HG02763 (cell line): Measurements from ENCODE around the gene NCKAP1.
"Not testable (repeated sequence)": the region's sequence is repeated elsewhere in the genome, so short reads cannot be mapped to it uniquely, and the experiment has no call there.

Experiments used
- ATAC-seq: cut with Tn5 transposase; IDR thresholded peaks from one replicate; pipeline ENCODE4 v1.9.1; 2021; ENCODE audit warnings: mild to moderate bottlenecking, moderate library complexity; ENCODE audit not compliant: unreplicated experiment

The NCKAP1 gene

DNA sequence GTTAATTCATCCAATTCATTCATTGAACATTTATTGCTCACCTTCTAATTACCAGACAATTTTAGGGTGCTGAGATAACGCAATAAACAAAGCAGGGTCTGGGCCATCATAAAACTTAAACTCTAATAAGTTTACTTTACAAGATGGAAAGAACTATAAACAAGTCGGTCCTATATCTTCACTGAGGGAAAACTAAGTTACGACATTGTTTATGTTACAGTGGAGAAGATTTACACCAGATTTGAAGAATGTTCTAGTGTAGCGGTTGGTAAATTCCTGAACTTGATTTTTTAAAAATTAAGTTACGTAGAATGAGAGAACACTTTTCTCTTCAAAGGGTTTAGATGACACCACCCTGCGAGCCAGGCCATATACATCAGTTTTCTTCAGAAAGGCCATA is 151.2 kb downstream of the NCKAP1 start:
- no peak for ATAC-seq

DNA sequence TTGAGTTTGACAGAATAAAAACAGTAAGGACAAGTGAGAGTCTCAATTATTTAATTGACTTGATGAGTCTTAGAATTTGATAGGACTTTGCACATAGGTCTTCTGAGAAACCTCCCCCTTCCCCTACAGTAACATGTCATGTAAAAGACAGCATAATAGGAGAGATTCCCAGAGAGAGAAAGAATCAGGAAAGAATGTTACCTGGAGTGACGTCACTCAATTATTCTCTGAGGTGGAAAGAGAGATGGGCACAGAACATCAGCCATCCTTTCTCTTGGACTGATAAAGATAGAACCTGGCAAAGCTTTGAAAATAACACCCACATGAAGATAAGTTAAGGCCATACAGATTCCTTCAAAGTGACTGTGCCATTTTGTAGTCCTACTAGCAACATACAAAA is 152.5 kb downstream of the NCKAP1 start:
- ATAC-seq: no peak

DNA sequence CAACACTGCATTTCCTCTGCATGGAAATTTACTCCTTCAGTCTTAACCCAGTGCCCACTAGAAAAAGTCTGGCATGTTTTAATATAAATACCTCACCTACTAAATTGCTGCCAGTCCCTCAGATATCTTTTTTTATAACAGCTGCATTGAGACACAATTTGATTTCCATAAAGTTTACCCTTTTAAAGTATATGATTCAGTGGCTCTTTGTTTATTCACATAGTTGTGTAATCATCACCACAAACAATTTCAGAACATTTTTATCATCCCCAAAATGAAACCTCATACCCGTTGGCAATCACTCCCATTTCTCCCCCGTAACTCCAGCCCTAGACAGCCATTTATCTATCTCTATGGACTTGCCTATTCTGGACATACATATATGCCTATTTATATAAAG is 154.8 kb downstream of the NCKAP1 start:
- ATAC-seq: no peak

DNA sequence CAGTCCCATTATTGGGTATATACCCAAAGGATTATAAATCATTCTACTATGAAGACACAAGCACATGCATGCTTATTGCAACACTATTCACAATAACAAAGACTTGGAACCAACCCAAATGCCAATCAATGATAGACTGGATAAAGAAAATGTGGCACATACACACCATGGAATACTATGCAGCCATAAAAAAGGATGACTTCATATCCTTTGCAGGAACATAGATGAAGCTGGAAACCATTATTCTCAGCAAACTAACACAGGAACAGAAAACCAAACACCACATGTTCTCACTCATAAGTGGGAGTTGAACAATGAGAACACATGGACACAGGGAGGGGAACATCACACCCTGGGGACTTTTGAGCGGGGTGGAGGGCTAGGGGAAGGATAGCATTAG is 158.2 kb downstream of the NCKAP1 start:
- ATAC-seq: not testable (repeated sequence)

DNA sequence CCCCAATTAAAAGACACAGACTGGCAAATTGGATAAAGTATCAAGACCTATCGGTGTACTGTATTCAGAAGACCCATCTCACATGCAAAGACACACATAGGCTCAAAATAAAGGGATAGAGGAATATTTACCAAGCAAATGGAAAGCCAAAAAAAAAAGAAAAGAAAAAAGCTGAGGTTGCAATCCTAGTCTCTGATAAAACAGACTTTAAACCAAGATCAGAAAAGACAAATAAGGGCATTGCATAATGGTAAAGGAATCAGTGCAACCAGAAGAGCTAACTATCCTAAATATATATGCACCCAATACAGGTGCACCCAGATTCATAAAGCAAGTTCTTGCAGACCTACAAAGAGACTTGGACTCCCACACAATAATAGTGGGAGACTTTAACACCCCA is 161.6 kb downstream of the NCKAP1 start:
- ATAC-seq: not testable (repeated sequence)

DNA sequence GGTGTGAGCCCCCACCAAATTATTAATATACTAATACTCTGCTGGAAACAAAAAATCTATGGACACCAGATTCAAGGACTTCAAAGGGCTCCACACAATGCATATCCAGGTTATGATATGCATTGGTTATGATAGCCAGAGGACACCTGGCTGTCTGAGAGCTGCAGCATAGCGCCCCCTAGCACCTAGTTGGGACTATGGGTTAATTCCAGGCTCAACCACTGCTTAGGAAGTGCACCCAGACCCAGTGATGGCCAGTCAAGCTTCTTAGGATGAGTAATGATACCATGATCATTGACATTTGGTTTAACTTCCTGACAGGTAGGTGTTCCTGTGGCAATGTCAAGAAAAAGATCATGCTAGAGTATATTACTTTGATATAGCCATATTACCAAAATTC is 168.0 kb downstream of the NCKAP1 start:
- ATAC-seq: no peak

DNA sequence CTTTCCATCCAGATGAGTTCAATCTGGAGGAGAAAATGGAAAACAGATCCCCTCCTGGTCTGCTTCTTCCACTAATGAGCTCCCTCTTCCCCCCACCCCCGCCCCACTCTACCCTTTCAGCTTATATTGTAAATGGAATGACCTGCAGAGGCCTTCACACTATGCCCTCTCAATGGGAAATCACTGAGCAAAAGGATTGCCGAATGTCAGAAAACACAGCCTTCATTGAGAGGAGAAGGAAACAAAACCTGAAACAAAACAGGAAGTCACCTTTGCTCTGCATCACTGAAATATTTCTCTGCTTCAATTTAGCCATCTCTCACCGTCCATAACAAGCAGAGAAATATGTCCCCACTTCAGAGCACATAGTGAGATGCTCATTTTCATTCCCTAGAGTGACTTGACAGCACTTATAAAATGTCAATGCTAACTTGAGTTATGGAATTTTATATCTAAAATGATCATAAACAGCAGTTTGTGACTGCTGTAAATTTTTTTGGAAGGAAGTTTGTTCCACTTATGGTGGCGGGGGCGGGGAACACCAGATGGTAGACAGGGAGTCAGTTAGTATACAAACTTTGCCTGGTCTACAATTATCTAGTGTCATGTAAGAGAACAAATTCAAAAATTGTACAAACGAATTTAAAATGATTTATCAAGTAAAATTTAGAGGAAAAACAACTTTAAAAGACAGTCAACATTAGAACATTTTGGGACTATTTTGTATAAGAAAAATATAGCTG is 170.0 kb downstream of the NCKAP1 start:
- ATAC-seq: no peak

DNA sequence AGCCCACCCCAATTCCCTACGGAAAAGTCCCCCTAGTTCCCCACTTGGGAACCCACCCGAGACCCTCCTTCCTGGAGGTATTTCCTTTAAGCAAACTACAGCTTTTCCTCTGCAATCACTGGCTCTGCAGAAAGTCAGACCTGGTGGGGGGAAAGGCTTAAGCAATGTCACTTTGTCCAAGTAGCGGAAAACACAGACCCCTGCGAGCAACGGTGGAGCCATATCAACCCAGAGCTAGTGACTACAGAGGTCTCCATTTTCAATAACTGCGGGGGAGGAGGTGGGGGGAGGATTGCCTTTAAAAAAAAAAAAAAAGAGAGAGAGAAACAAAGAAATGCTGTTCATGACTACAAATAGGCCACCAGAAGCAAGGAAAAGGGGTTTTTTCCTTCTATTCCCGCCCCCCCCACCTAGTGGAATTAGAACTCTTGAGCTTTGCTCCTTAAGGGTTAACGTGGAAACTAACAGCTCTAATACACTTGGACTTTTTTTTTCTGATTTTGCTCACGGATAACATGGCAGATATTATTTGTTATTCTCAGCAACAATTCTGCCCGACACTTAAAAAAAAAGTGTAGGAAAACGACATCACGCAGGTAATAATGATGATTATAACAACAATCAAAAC is 170.7 kb downstream of the NCKAP1 start:
- ATAC-seq: no peak

DNA sequence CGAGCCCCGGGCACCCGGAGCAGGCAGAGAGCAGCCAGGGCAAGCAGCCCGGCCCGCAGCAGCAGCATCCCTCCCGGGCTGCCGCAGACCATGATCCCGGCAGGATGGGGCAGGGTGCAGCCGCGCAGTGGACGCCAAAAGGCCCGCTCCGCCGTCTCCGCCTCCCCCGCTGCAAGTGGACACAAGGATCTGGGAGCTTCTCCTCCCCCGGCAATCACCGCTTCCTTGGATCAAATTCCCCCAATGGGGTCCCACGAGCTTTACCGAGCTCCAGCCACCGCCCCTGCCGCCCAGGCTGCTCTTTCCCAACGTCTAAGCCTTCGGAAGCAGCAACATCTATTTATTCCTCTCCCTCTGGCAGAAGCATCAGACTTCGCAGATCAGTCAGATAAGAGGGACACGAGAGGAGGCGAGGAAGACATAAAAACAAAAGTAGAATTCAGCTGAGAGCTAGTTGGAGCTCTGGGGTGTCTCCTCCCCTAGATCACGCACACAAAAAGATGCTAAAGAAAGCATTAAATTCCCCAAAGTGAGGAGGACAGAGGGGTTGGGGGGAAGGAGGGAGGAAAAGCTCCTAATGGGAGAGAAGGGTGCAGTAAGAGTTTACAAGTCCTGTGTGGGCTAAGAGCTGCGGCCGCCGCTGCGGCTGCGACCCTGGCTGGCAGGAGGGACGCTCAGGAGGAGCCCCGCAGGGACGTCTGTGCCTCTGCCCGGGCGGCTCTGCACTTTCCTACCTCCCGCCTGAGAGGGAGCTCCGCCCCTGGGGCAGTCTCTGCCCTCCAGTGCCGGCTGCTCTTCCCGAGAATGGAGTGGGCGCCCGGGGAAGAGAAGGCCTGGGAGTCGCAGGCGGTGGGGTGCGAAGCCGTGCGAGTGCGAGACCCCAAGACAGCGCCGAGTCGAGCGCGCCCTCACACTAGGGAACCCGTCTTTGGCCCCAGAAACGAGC is 171.5 kb downstream of the NCKAP1 start, which contains the start of gene FRZB:
TSS of gene FRZB (minus strand) at position 177 of the 946 bp plus-strand sequence. CDS start at position 92, 85 bp downstream.
- ATAC-seq: no peak

DNA sequence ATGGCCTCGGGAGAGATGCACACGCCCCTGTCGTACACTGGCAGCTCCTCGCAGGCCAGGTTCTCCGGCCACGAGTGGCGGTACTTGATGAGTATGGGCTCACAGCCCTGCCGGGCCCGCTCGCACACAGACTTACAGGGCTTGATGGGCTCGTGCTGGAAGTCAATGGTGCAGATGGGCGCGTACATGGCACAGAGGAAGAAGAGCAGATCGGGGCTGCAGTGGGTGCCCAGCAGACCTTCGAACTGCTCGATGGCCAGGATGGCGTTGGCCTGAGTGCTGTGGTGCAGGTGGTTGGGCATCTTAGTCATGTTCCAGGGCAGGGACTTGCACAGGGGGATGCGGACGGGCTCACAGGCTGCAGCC is 172.2 kb downstream of the NCKAP1 start:
- ATAC-seq: no peak

DNA sequence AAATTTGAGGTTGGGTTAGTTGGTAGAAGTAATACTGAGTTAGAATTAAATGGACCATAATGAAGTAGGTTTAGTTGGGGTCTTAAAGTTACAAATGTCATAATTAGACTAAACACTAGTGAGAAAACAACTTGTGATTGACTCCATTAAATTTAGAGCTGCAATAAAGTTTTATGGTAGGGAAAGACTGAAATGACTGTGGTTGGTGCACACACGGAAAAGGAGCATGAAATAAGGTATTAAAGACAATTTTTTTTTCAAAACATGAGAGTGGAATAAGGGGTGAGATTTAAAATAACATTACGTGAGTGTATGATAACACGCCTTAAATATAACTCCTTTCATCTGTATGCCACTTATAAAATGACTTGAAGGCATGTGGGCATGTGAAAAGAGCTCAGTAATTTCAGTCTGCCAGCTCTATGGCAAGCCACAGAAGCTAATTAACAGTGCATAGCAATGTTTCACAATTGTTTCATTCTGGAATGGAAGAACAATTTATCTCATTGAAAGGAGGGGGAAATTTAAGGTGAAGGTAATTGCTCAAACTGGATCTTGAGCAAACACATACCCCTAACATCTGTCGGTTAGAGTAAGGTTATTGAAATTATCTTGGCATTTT is 173.2 kb downstream of the NCKAP1 start:
- ATAC-seq: no peak

DNA sequence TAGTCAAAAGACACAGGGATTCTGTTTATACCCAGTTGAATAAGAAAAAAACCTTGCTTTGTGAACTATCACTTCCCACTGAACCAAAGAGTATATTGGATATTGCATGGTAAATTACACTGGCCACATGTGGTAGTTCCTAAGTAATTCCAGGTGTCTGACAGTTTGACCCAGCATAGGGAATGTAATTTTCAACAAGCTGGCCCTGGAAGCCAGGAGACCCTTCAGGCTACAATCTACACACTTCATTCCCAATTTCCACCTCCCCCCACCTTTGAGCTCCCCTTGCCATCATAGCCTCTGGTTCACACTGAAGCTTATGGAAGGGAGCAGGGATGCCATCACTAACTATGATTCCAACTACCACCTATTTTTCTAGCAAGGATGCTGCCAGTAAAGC is 174.6 kb downstream of the NCKAP1 start:
- no peak for ATAC-seq

DNA sequence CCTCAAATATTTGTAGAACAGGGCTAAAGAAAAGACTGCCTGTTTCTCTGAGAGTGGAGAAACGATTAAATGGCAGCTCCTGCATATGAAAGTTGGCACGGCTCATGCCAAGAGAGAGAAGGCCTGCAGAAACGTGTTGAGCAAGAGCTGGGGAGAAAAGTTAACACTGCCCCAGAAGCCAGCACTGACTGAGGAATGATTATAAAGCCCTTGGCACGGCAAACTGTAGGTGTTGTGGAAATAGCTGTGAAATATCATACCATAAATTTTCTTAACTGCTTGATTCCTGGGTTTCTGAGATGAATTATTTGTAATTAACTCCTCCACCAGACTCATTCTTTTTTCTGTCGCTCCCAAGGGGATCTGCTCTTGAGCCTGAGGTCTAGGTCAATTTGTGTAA is 176.2 kb downstream of the NCKAP1 start:
- no peak for ATAC-seq

DNA sequence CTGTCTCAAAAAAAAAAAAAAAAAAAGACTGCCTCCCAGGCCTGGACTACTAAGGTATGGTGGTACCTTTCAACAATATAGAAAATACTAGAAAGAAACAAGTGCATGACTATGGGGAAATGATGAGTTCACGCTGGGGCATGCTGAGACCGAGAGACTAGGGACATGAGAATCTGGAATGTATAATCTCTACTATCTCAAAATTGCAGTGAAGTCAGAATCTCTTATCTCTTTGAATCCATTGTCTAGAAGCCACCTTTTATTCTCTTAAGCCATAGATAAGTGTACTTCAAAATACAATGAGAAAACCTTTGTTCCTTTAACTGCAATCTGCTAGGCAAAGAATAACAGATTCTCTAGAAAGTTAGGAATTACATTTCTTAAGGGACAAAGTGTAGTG is 177.4 kb downstream of the NCKAP1 start:
- ATAC-seq: no peak
